NCI-H1092 treated with DMSO at 0.1 percent for 48 hours (cell line): Measurements from ENCODE around the gene KLF13.

Experiments
- DNase-seq: peaks from one replicate; lab custom pipeline; 2025; lab: John Stamatoyannopoulos, UW

KLF13 gene

GRCh38 chr15:31326156-31326874, at the start of gene KLF13:
TSS of gene KLF13 (plus strand) at chr15:31326835. CDS start at chr15:31327213, 378 bp downstream.
- peak; percentile 89 for DNase-seq

GRCh38 chr15:31277335-31278060, 49.1 kb upstream of the KLF13 start:
- no peak for DNase-seq

GRCh38 chr15:31278061-31278445, 48.6 kb upstream of the KLF13 start:
- no peak for DNase-seq

- DNase-seq: no peak
These were observed 48.0 kb upstream of the KLF13 start for GRCh38 chr15:31278544-31279220.

- DNase-seq: no peak
These were observed 47.2 kb upstream of the KLF13 start for GRCh38 chr15:31279221-31280045.

- peak; percentile 94 for DNase-seq
These were observed 46.4 kb upstream of the KLF13 start for GRCh38 chr15:31280046-31280830.

- no peak for DNase-seq
These were observed 45.8 kb upstream of the KLF13 start for GRCh38 chr15:31280831-31281216.

GRCh38 chr15:31283043-31283442, 43.6 kb upstream of the KLF13 start:
- no peak for DNase-seq

GRCh38 chr15:31285772-31286261, 40.8 kb upstream of the KLF13 start:
- DNase-seq: no peak

- no peak for DNase-seq
These were observed 35.5 kb upstream of the KLF13 start for GRCh38 chr15:31291048-31291578.

- no peak for DNase-seq
These were observed 34.1 kb upstream of the KLF13 start for GRCh38 chr15:31292391-31293015.

GRCh38 chr15:31293655-31294054, 33.0 kb upstream of the KLF13 start:
- no peak for DNase-seq

- DNase-seq: no peak
These were observed 32.6 kb upstream of the KLF13 start for GRCh38 chr15:31294067-31294466.

GRCh38 chr15:31295658-31296057, 31.0 kb upstream of the KLF13 start:
- DNase-seq: no peak

GRCh38 chr15:31296219-31296645, 30.4 kb upstream of the KLF13 start:
- no peak for DNase-seq

GRCh38 chr15:31296646-31297574, 29.7 kb upstream of the KLF13 start:
- peak; percentile 69 for DNase-seq

GRCh38 chr15:31297575-31298456, 28.8 kb upstream of the KLF13 start:
- no peak for DNase-seq

- no peak for DNase-seq
These were observed 27.9 kb upstream of the KLF13 start for GRCh38 chr15:31298707-31299172.
